ENCODE results near the gene RAB28. TPM values are rescaled to one million over a fixed set of nuclear protein-coding genes. Genes with fewer than 3 reads are reported as not detected.

RAB28 gene
- total and polyA plus RNA-seq, 4 donors = 11.3 to 27.7 (median 15.0) TPM

GRCh38 chr4:13452927-13453579, 31.1 kb downstream of the RAB28 start:
- 91 to 100% methylated on average over 1 of the region's 1 CpG for WGBS, 2 donors
- no peak for ATAC-seq (ENCODE audit: insufficient read depth, low FRiP score)

GRCh38 chr4:13449590-13449989, 34.5 kb downstream of the RAB28 start:
- H3K36me3 ChIP-seq (ENCODE audit: control insufficient read depth in 4 of 4, insufficient read depth in 4 of 4, low read length in 4 of 4) = peaks cover 0 to 7% (median 3%) of the 10 kb centered on the region in 4 donors
- H3K27ac ChIP-seq (ENCODE audit: low read depth in 1 of 2, low read length in 1 of 2) = no peak overlapping the region
- DNase-seq (no peak), ATAC-seq (ENCODE audit: insufficient read depth, low FRiP score) (no peak)
- H3K9ac ChIP-seq (ENCODE audit: insufficient read depth in 1 of 2, low read length in 2 of 2) = no peak overlapping the region
- peaks cover 0 to 2% (median 0%) of the 10 kb centered on the region in 4 donors for H3K9me3 ChIP-seq (ENCODE audit: control insufficient read depth in 4 of 4, insufficient read depth in 3 of 4, low read length in 3 of 4)
- no peak overlapping the region for H3K4me3 ChIP-seq
- H3K27me3 ChIP-seq (ENCODE audit: control insufficient read depth in 3 of 3, insufficient read depth in 3 of 3, low read length in 2 of 3) = no peaks in the 10 kb centered on the region
- H3K4me1 ChIP-seq (ENCODE audit: control insufficient read depth in 5 of 5, insufficient read depth in 5 of 5, low read length in 5 of 5) = peaks cover 0 to 4% (median 0%) of the 10 kb centered on the region in 5 donors
- TF ChIP-seq CTCF (IDR thresholded peaks at IDR 0.05; ENCODE audit: control extremely low read depth, extremely low read depth) = no peak
- WGBS, 2 donors = 84 to 85% methylated on average over 2 of the region's 2 CpGs

More at GRCh38 chr4:13452927-13453579, 31.1 kb downstream of the RAB28 start:
- TF ChIP-seq CTCF (IDR thresholded peaks at IDR 0.05; ENCODE audit: control extremely low read depth, extremely low read depth) = no peak
- Histone ChIP-seq H3K9me3 (ENCODE audit: control insufficient read depth in 4 of 4, insufficient read depth in 3 of 4, low read length in 3 of 4) (peaks cover 0 to 2% (median 0%) of the 10 kb centered on the region in 4 donors), H3K9ac (ENCODE audit: insufficient read depth in 1 of 2, low read length in 2 of 2) (no peak overlapping the region), H3K27me3 (ENCODE audit: control insufficient read depth in 3 of 3, insufficient read depth in 3 of 3, low read length in 2 of 3) (no peaks in the 10 kb centered on the region), H3K4me1 (ENCODE audit: control insufficient read depth in 5 of 5, insufficient read depth in 5 of 5, low read length in 5 of 5) (no peaks in the 10 kb centered on the region), H3K27ac (ENCODE audit: low read depth in 1 of 2, low read length in 1 of 2) (no peak overlapping the region), H3K36me3 (ENCODE audit: control insufficient read depth in 4 of 4, insufficient read depth in 4 of 4, low read length in 4 of 4) (peaks cover 2 to 15% (median 12%) of the 10 kb centered on the region in 4 donors), H3K4me3 (no peak overlapping the region)
- no peak for DNase-seq

GRCh38 chr4:13445841-13446790, 38.0 kb downstream of the RAB28 start:
- WGBS, 2 donors = 93% methylated on average over 22 of the region's 22 CpGs
- Histone ChIP-seq H3K4me3 (no peak overlapping the region), H3K4me1 (ENCODE audit: control insufficient read depth in 5 of 5, insufficient read depth in 5 of 5, low read length in 5 of 5) (peaks cover 0 to 4% (median 0%) of the 10 kb centered on the region in 5 donors), H3K9me3 (ENCODE audit: control insufficient read depth in 4 of 4, insufficient read depth in 3 of 4, low read length in 3 of 4) (no peaks in the 10 kb centered on the region), H3K27ac (ENCODE audit: low read depth in 1 of 2, low read length in 1 of 2) (no peak overlapping the region), H3K9ac (ENCODE audit: insufficient read depth in 1 of 2, low read length in 2 of 2) (no peak overlapping the region), H3K36me3 (ENCODE audit: control insufficient read depth in 4 of 4, insufficient read depth in 4 of 4, low read length in 4 of 4) (peaks cover 0 to 5% (median 1%) of the 10 kb centered on the region in 4 donors), H3K27me3 (ENCODE audit: control insufficient read depth in 3 of 3, insufficient read depth in 3 of 3, low read length in 2 of 3) (no peaks in the 10 kb centered on the region)
- DNase-seq (no peak), ATAC-seq (ENCODE audit: insufficient read depth, low FRiP score) (no peak)
- no peak for TF ChIP-seq CTCF (IDR thresholded peaks at IDR 0.05; ENCODE audit: control extremely low read depth, extremely low read depth)

All from lung (tissue), 12 donors.